Measurements from ENCODE around the gene GAPT. TPM values are rescaled to one million over a fixed set of nuclear protein-coding genes. Genes with fewer than 3 reads are reported as not detected.

Gene GAPT
- total RNA-seq, 3 donors from 2014 or later: 0.17 to 0.98 (median 0.43) TPM

DNA sequence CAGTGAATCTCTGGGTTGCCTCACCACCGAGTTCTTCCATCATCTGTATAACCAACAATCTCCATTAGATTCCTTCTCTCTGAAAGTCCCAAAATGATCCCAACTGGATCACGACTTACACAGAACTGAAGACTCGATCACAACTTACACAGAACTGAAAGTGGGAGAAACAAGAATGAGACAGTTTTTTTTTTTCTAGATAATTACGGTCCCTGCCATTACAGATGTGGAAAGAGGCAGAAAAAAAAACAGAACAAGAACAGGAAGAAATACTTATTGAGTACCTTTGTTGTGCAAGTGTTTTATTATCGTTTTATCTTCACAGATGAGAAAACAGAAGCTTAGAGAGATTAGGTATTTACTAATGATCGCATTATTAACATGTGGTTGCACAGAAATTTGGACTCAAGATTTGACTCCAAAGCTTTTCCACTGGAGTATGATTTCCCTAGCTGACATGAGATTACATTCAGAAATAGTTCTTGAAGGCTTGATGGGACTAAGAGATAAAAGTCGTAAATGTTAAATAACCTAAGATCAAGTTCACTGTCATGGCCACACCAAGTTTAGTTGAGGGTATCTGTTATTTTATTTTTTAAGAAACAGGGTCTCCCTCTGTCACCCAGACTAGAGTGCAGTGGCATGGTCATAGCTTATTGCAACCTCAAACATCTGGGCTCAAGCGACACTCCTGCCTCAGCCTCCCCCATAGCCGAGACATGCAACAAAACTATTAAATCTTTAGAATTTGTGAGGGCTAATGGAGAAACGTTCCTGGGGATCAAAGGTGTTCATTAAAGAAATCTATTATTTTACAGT lies 40.2 kb upstream of the GAPT start:
- ATAC-seq (no peak), DNase-seq (no peak)
- no peak overlapping the region for H3K4me3 ChIP-seq
- H3K36me3 ChIP-seq (ENCODE audit: low read depth): no peaks in the 10 kb centered on the region
- H3K9me3 ChIP-seq: no peaks in the 10 kb centered on the region
- intact Hi-C loops (cut with DNase I, micrococcal nuclease): loop anchor here in 1 of 2 donors (10.0 kb wide), 1 partner anchor 666 kb away; no protein-coding TSS in a partner anchor
- TF ChIP-seq, protein P1, sequence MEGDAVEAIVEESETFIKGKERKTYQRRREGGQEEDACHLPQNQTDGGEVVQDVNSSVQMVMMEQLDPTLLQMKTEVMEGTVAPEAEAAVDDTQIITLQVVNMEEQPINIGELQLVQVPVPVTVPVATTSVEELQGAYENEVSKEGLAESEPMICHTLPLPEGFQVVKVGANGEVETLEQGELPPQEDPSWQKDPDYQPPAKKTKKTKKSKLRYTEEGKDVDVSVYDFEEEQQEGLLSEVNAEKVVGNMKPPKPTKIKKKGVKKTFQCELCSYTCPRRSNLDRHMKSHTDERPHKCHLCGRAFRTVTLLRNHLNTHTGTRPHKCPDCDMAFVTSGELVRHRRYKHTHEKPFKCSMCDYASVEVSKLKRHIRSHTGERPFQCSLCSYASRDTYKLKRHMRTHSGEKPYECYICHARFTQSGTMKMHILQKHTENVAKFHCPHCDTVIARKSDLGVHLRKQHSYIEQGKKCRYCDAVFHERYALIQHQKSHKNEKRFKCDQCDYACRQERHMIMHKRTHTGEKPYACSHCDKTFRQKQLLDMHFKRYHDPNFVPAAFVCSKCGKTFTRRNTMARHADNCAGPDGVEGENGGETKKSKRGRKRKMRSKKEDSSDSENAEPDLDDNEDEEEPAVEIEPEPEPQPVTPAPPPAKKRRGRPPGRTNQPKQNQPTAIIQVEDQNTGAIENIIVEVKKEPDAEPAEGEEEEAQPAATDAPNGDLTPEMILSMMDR (IDR thresholded peaks at IDR 0.05): no peak
- peaks cover 3% of the 10 kb centered on the region for H3K4me1 ChIP-seq (ENCODE audit: low read depth)

DNA sequence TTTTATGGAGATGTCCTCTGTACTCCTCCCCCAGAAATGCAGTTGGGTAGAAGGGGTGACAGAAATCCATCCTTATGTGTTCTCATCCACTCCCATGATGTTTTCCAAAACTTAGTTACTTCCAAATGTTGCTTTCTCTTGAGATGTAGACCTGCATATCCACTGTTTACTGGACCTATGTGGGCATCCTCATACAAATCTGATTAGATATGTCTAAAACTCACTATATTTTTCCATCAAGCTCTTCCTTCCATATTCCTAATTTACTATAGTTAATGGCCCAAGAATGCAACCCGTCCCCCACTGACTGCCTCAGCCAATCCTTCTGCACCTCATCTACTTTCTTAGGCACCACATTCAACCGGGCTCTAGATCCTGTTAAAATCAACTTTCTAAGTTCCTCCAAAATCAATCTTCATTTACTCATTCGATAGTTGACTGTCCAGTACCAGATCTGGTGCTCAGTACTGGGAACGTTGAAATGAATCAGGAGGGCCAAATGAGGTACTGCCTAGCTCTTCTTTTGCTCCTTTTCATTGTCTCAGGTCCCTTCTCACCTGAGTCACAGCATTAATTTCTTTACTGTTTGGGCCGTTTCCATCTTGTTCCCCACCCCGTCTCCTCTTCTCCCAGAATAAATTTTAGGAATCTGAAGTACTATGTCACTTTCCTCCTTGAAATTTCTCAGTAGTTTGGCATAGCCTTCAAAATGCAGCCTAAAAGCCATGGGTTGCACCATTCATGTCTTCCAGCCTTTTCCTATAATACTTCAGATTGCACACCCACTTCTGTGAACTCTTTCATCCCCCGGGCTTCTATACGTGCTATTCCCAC lies 39.3 kb upstream of the GAPT start:
- TF ChIP-seq, protein P1 (IDR thresholded peaks at IDR 0.05): no peak
- Histone ChIP-seq H3K4me1 (ENCODE audit: low read depth) (peaks cover 3% of the 10 kb centered on the region), H3K9me3 (no peaks in the 10 kb centered on the region), H3K36me3 (ENCODE audit: low read depth) (no peaks in the 10 kb centered on the region), H3K4me3 (no peak overlapping the region)
- DNase-seq (no peak), ATAC-seq (no peak)
- intact Hi-C loops (cut with DNase I, micrococcal nuclease): loop anchor here in 1 of 2 donors (10.0 kb wide), 1 partner anchor 667 kb away; no protein-coding TSS in a partner anchor

DNA sequence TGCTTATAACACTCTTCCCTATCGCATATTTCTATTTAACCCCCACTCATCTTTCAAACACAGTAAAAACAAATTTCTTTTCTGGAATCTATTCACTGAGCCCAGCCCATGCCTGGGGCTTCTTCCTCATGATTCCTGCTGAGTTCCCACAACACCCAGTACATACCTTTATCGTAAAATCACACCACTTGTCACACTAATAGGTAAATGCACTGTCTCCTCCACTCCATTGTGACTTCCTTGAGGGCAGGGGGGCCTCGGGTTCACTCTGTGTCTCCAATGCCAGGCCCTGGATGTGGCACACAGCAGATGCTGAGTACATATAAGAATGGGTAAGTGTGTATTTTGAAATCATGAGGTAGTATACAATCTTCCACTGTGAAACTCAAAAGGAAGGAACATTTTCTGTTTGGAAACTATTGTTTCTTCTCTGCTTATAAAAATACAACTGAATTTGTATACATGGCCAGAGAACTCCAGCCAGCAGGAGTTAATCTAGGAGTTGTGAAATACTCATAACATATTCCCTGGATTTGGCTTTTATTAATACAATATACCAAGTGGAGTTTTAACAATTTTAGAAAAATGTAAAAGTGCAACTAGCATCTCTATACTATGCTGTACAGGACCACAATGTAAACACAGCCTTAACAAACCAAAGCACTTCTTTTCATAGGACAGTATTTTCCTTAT lies 38.5 kb upstream of the GAPT start:
- Histone ChIP-seq H3K36me3 (ENCODE audit: low read depth) (no peaks in the 10 kb centered on the region), H3K9me3 (no peaks in the 10 kb centered on the region), H3K4me3 (no peak overlapping the region), H3K4me1 (ENCODE audit: low read depth) (peaks cover 3% of the 10 kb centered on the region)
- DNase-seq: no peak
- TF ChIP-seq, protein P1 (IDR thresholded peaks at IDR 0.05): no peak
- ATAC-seq: no peak
- intact Hi-C loops (cut with DNase I, micrococcal nuclease): loop anchor here in 1 of 2 donors (10.0 kb wide), 1 partner anchor 668 kb away; no protein-coding TSS in a partner anchor

DNA sequence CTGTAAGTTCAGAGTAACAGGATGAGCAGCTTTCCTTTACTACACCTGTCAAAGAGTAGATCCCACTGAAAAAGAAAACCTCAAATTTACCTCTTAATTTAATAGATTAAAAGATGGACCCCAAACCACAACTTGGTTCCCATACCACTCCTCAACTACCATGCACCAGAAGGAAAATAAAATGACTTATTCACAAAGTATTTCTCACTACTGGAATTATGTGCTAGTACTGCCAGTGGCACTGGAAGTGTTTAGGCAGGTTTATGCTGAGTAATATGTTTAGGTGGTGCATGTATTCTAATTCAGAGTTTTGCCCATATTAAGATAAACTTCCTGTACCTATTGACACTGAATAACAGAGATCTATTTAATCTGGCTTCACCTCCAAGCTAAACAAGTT lies 37.9 kb upstream of the GAPT start:
- Histone ChIP-seq H3K4me3 (no peak overlapping the region), H3K9me3 (no peaks in the 10 kb centered on the region), H3K36me3 (ENCODE audit: low read depth) (no peaks in the 10 kb centered on the region), H3K4me1 (ENCODE audit: low read depth) (peaks cover 3% of the 10 kb centered on the region)
- no peak for DNase-seq
- ATAC-seq: no peak
- TF ChIP-seq, protein P1 (IDR thresholded peaks at IDR 0.05): no peak
- intact Hi-C loops (cut with DNase I, micrococcal nuclease): loop anchor here in 1 of 2 donors (10.0 kb wide), 1 partner anchor 669 kb away; no protein-coding TSS in a partner anchor

DNA sequence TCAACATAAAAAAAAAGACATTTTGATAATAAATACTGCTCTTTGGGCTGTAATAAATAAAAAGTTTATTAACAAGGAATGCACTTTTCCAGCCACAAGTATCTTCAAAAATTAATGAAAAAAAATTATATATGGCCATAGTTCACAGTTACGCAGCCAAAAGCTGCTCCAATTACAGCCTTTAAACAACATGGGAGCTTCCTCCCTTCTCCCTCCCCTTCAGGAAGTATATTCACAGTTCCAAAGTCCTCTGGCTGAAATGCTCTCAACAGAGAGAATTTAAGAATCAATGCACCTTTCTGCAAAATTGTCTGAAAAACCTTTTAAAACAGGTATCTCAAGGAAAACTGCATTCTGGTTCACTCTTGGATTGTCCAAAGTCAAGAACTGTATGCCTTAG lies 37.2 kb upstream of the GAPT start:
- DNase-seq (peak in 1 of 3 donors; percentile 33), ATAC-seq (peak; percentile 93)
- H3K36me3 ChIP-seq (ENCODE audit: low read depth): no peaks in the 10 kb centered on the region
- peaks cover 3% of the 10 kb centered on the region for H3K4me1 ChIP-seq (ENCODE audit: low read depth)
- H3K9me3 ChIP-seq: no peaks in the 10 kb centered on the region
- intact Hi-C loops (cut with DNase I, micrococcal nuclease): loop anchor here in 1 of 2 donors (10.0 kb wide), 1 partner anchor 669 kb away; no protein-coding TSS in a partner anchor
- TF ChIP-seq, protein P1 (IDR thresholded peaks at IDR 0.05): no peak
- no peak overlapping the region for H3K4me3 ChIP-seq
